ENCODE data around the gene CARD9. TPM values are rescaled to one million over a fixed set of nuclear protein-coding genes. Genes with fewer than 3 reads are reported as not detected.

Gene CARD9
- total and polyA plus RNA-seq, 2 of the 4 experiments (the other 2 are of a cell fraction): 0.36 to 1.9 TPM

GRCh38 chr9:136379003-136379287, 5.5 kb upstream of the CARD9 start:
- no peaks in the 10 kb centered on the region for H3K9me3 ChIP-seq (ENCODE audit: control insufficient read depth, insufficient read depth, low read length)
- POLR2A ChIA-PET (ENCODE audit: unreplicated experiment): no interaction called here
- dilution Hi-C loops (cut with HindIII; ENCODE audit: low sequenced_read_pairs, unreplicated experiment) (no loop called here), in situ Hi-C loops (cut with MboI; ENCODE audit: low sequenced_read_pairs) (no loop called here), intact Hi-C loops (cut with micrococcal nuclease) (no loop called here)
- no peak overlapping the region for H3K9ac ChIP-seq (ENCODE audit: low read depth, low read length)
- no peaks in the 10 kb centered on the region for H4K20me1 ChIP-seq (ENCODE audit: insufficient read depth, low read length)
- no peaks in the 10 kb centered on the region for H3K9me1 ChIP-seq (ENCODE audit: insufficient read depth, low read length)
- no peak overlapping the region for H3K4me3 ChIP-seq (ENCODE audit: insufficient read depth, low read depth, low read length)
- CTCF ChIA-PET: no interaction called here
- no peak overlapping the region for H3K4me2 ChIP-seq (ENCODE audit: low read depth, low read length)
- H4K8ac ChIP-seq (ENCODE audit: low read depth in 2 of 2, low read length in 2 of 2): no peak overlapping the region
- no peak overlapping the region for H3K14ac ChIP-seq (replicated peaks; ENCODE audit: low read depth, low read length)
- H4K91ac ChIP-seq (ENCODE audit: insufficient read depth, low read depth, low read length): no peak overlapping the region
- no peaks in the 10 kb centered on the region for H3K79me1 ChIP-seq (ENCODE audit: low read depth in 1 of 2, low read length in 2 of 2)
- no TSS peak for BruUV-seq (replicated peaks)
- no peak overlapping the region for H2BK5ac ChIP-seq (ENCODE audit: low read depth, low read length, poor library complexity, severe bottlenecking)
- H2AK9ac ChIP-seq (replicated peaks; ENCODE audit: low read depth, low read length, poor library complexity): no peak overlapping the region
- no peak overlapping the region for H3K27ac ChIP-seq (ENCODE audit: insufficient read depth, low read length)
- 94% methylated on average over 6 of the region's 18 CpGs; no CpG with 5 or more reads in 1 of the 2 experiments for WGBS, 2 experiments (ENCODE audit: extremely low coverage in 2 of 2, insufficient read length in 1 of 2)
- H3K4me1 ChIP-seq (ENCODE audit: control insufficient read depth, insufficient read depth, low read length): no peaks in the 10 kb centered on the region
- H3K56ac ChIP-seq (ENCODE audit: extremely low read depth, insufficient read depth, low read length): no peak overlapping the region
- H3K27me3 ChIP-seq (ENCODE audit: control insufficient read depth, insufficient read depth, low read length): no peaks in the 10 kb centered on the region
- H3K36me3 ChIP-seq (ENCODE audit: control insufficient read depth, insufficient read depth, low read length): peaks cover 44% of the 10 kb centered on the region
- no peak overlapping the region for H2BK15ac ChIP-seq (ENCODE audit: low read depth, low read length)
- H2BK20ac ChIP-seq (ENCODE audit: low read depth, low read length): no peak overlapping the region
- H4K5ac ChIP-seq (ENCODE audit: low read depth, low read length): no peak overlapping the region
- no peak for ATAC-seq (ENCODE audit: low read depth)
- no peak overlapping the region for H3K4ac ChIP-seq (ENCODE audit: low read depth, low read length)
- H3K18ac ChIP-seq (ENCODE audit: low read depth, low read length): no peak overlapping the region
- no peak overlapping the region for H2AK5ac ChIP-seq (ENCODE audit: low read depth, low read length)
- no peak overlapping the region for H3K23ac ChIP-seq (ENCODE audit: low read depth, low read length)
- no peak overlapping the region for H2AFZ ChIP-seq (replicated peaks; ENCODE audit: low read length, poor library complexity)
- H2BK120ac ChIP-seq (ENCODE audit: low read depth, low read length): no peak overlapping the region
- TF ChIP-seq POLR2A (IDR thresholded peaks at IDR 0.05; ENCODE audit: low read depth, low read length) (no peak), MXI1 (IDR thresholded peaks at IDR 0.05; ENCODE audit: borderline replicate concordance, low read depth, low read length) (no peak), USF2 (IDR thresholded peaks at IDR 0.05; ENCODE audit: low read depth, low read length) (no peak), MAZ (IDR thresholded peaks at IDR 0.05; ENCODE audit: borderline replicate concordance, low read depth, low read length) (no peak), RAD21 (IDR thresholded peaks at IDR 0.05; ENCODE audit: low read length) (no peak), BHLHE40 (IDR thresholded peaks at IDR 0.05; ENCODE audit: low read depth, low read length) (no peak), CTCF (conservative IDR thresholded peaks at IDR 0.05; ENCODE audit: low read depth, low read length) (no peak), MAFK (IDR thresholded peaks at IDR 0.05; ENCODE audit: low read depth, low read length) (no peak), RCOR1 (IDR thresholded peaks at IDR 0.05; ENCODE audit: insufficient replicate concordance, low read length) (no peak), FOS (IDR thresholded peaks at IDR 0.05; ENCODE audit: low read depth, low read length) (no peak), SMC3 (IDR thresholded peaks at IDR 0.05; ENCODE audit: low read depth, low read length) (no peak)
- DNase-seq: no peak

Measured in IMR-90 (cell line).